Measurements from ENCODE around the gene MAGED4B. TPM values are rescaled to one million over a fixed set of nuclear protein-coding genes. Genes with fewer than 3 reads are reported as not detected.

Gene MAGED4B
- total and polyA plus RNA-seq, 3 experiments from 2014 or later: 2.1 to 2.6 (median 2.3) TPM

Other genes starting within 250 kb of the MAGED4B start
- gene MAGED1, start 175.6 kb downstream of the MAGED4B start, total RNA-seq: 10 to 100 TPM; 31.9 to 33.9 TPM
- 59.2 TPM for gene MAGED1, start 175.6 kb downstream of the MAGED4B start, polyA plus RNA-seq
- under 1 TPM; 0.24 to 0.59 TPM for gene MAGED4, start 115.7 kb upstream of the MAGED4B start, total RNA-seq
- 2.1 TPM for gene MAGED4, start 115.7 kb upstream of the MAGED4B start, polyA plus RNA-seq